Thyroid gland (tissue), 4 donors: ENCODE measurements around the gene MOBP.

ENCODE experiments used
- CTCF ChIP-seq, 6 experiments: fragments of 200-600 bp in 3 of 6; fragments of 450-650 bp in 3 of 6; sonication (generic) in 3 of 6; IDR thresholded peaks; one replicate each; pipeline ENCODE4 v1.5.1; 2016 to 2019; ENCODE audit warnings: antibody characterized with exemption in 6 of 6, mild to moderate bottlenecking in 2 of 6, inconsistent platforms in 1 of 6, moderate library complexity in 1 of 6
- POLR2A ChIP-seq, 2 donors: fragments of 450-650 bp; IDR thresholded peaks; one replicate each; pipeline ENCODE4 v1.6.1; 2017; ENCODE audit warnings: antibody characterized with exemption in 2 of 2, mild to moderate bottlenecking in 2 of 2, moderate library complexity in 1 of 2

- TF ChIP-seq POLR2A (IDR thresholded peaks at IDR 0.05) (no peak), CTCF (IDR thresholded peaks at IDR 0.05) (no peak)
Measured at GRCh38 chr3:39542588-39542988, 75.1 kb downstream of the MOBP start.
